Stomach (tissue), 4 donors: ENCODE results near the gene ADPRHL1.

ENCODE experiments used
- CTCF ChIP-seq, 7 experiments: fragments of 450-650 bp in 4 of 7; fragments of 200-600 bp in 3 of 7; sonication (generic) in 3 of 7; IDR thresholded peaks; one replicate each; pipeline ENCODE4 v1.5.1; 2016 to 2019; ENCODE audit warnings: antibody characterized with exemption in 7 of 7, control low read depth in 2 of 7, mild to moderate bottlenecking in 1 of 7
- POLR2A ChIP-seq, 4 donors: fragments of 450-650 bp; IDR thresholded peaks; one replicate each; pipeline ENCODE4 v1.6.1; 2016; ENCODE audit warnings: antibody characterized with exemption in 4 of 4, control low read depth in 2 of 4, mild to moderate bottlenecking in 1 of 4, moderate library complexity in 1 of 4
- POLR2AphosphoS5 ChIP-seq, 3 donors: sonication (generic); formaldehyde crosslinking; IDR thresholded peaks; one replicate each; pipeline ENCODE4 v1.6.1; 2016; ENCODE audit warnings: antibody characterized with exemption in 3 of 3

GRCh38 chr13:113489171-113489548 is 35.9 kb upstream of the ADPRHL1 start:
- TF ChIP-seq CTCF (IDR thresholded peaks at IDR 0.05): no peak
- TF ChIP-seq POLR2A (IDR thresholded peaks at IDR 0.05): no peak
- TF ChIP-seq POLR2AphosphoS5 (IDR thresholded peaks at IDR 0.05): no peak
